ENCODE data around the gene MAP3K10. TPM values are rescaled to one million over a fixed set of nuclear protein-coding genes. Genes with fewer than 3 reads are reported as not detected.

The MAP3K10 gene
- total RNA-seq, 1 donor from 2014 or later = 5.7 TPM

- H2AFZ ChIP-seq (replicated peaks) = no peak overlapping the region
- H3F3A ChIP-seq (ENCODE audit: low read depth) = no peaks in the 10 kb centered on the region
- H3K9me3 ChIP-seq (ENCODE audit: low read depth) = no peaks in the 10 kb centered on the region
- Mint-ChIP-seq H3K27ac (no peak overlapping the region), H3K36me3 (peaks cover 8% of the 10 kb centered on the region), H3K27me3 (ENCODE audit: insufficient read depth, low read depth) (peaks cover 3% of the 10 kb centered on the region), H3K9me3 (no peaks in the 10 kb centered on the region), H3K4me1 (peaks cover 17% of the 10 kb centered on the region), H3K4me3 (no peak overlapping the region)
- H3K79me2 ChIP-seq (ENCODE audit: low read depth) = no peaks in the 10 kb centered on the region
- peaks cover 5% of the 10 kb centered on the region for H4K20me1 ChIP-seq (ENCODE audit: low read depth)
- H3K4me2 ChIP-seq = no peak overlapping the region
- no peaks in the 10 kb centered on the region for H3K36me3 ChIP-seq
- TF ChIP-seq CTCF (IDR thresholded peaks at IDR 0.05) = peak; percentile 43
- no peak for TF ChIP-seq EZH2phosphoT487 (IDR thresholded peaks at IDR 0.05)
- TF ChIP-seq EZH2 (IDR thresholded peaks at IDR 0.05) = no peak
- no peak overlapping the region for H3K27ac ChIP-seq
- H3K4me3 ChIP-seq = no peak overlapping the region
- H3K27me3 ChIP-seq = no peaks in the 10 kb centered on the region
- no peak overlapping the region for H3K9ac ChIP-seq
- DNase-seq (ENCODE audit: low spot score) = peak; percentile 24
- H3K4me1 ChIP-seq = peaks cover 15% of the 10 kb centered on the region
These were observed 44.2 kb downstream of the MAP3K10 start for GRCh38 chr19:40235238-40236025.

- no peak for DNase-seq (ENCODE audit: low spot score)
- Histone ChIP-seq H3K9ac (no peak overlapping the region), H3K4me1 (peaks cover 15% of the 10 kb centered on the region), H3F3A (ENCODE audit: low read depth) (no peaks in the 10 kb centered on the region), H3K4me2 (no peak overlapping the region), H2AFZ (replicated peaks) (no peak overlapping the region), H3K27ac (no peak overlapping the region), H4K20me1 (ENCODE audit: low read depth) (peaks cover 5% of the 10 kb centered on the region), H3K4me3 (no peak overlapping the region), H3K27me3 (no peaks in the 10 kb centered on the region), H3K36me3 (no peaks in the 10 kb centered on the region), H3K9me3 (ENCODE audit: low read depth) (no peaks in the 10 kb centered on the region), H3K79me2 (ENCODE audit: low read depth) (no peaks in the 10 kb centered on the region)
- Mint-ChIP-seq H3K4me3 (no peak overlapping the region), H3K27ac (no peak overlapping the region), H3K27me3 (ENCODE audit: insufficient read depth, low read depth) (peaks cover 3% of the 10 kb centered on the region), H3K36me3 (peaks cover 8% of the 10 kb centered on the region), H3K9me3 (no peaks in the 10 kb centered on the region), H3K4me1 (peaks cover 15% of the 10 kb centered on the region)
- TF ChIP-seq CTCF (IDR thresholded peaks at IDR 0.05) (no peak), EZH2phosphoT487 (IDR thresholded peaks at IDR 0.05) (no peak), EZH2 (IDR thresholded peaks at IDR 0.05) (no peak)
These were observed 44.8 kb downstream of the MAP3K10 start for GRCh38 chr19:40236026-40236355.

GRCh38 chr19:40236366-40236765 lies 45.1 kb downstream of the MAP3K10 start:
- Histone ChIP-seq H3K27ac (no peak overlapping the region), H3K79me2 (ENCODE audit: low read depth) (no peaks in the 10 kb centered on the region), H3K4me2 (no peak overlapping the region), H3K4me3 (no peak overlapping the region), H3K4me1 (peaks cover 13% of the 10 kb centered on the region), H2AFZ (replicated peaks) (no peak overlapping the region), H4K20me1 (ENCODE audit: low read depth) (peaks cover 5% of the 10 kb centered on the region), H3K9ac (no peak overlapping the region), H3K9me3 (ENCODE audit: low read depth) (no peaks in the 10 kb centered on the region), H3F3A (ENCODE audit: low read depth) (no peaks in the 10 kb centered on the region), H3K36me3 (no peaks in the 10 kb centered on the region), H3K27me3 (no peaks in the 10 kb centered on the region)
- TF ChIP-seq EZH2 (IDR thresholded peaks at IDR 0.05) (no peak), EZH2phosphoT487 (IDR thresholded peaks at IDR 0.05) (no peak), CTCF (IDR thresholded peaks at IDR 0.05) (no peak)
- DNase-seq (ENCODE audit: low spot score) = no peak
- H3K4me3 Mint-ChIP-seq = no peak overlapping the region
- H3K27ac Mint-ChIP-seq = no peak overlapping the region
- H3K4me1 Mint-ChIP-seq = peaks cover 12% of the 10 kb centered on the region
- no peaks in the 10 kb centered on the region for H3K9me3 Mint-ChIP-seq
- peaks cover 3% of the 10 kb centered on the region for H3K27me3 Mint-ChIP-seq (ENCODE audit: insufficient read depth, low read depth)
- peaks cover 11% of the 10 kb centered on the region for H3K36me3 Mint-ChIP-seq
